Gastroesophageal sphincter (tissue), 3 donors: ENCODE measurements around the gene WAS.
"Not testable (repeated sequence)": the region's sequence is repeated elsewhere in the genome, so short reads cannot be mapped to it uniquely, and the experiment has no call there.

Experiments used
- CTCF ChIP-seq, 4 experiments: fragments of 200-600 bp in 2 of 4; fragments of 450-650 bp in 2 of 4; sonication (generic) in 1 of 4; IDR thresholded peaks; one replicate each; pipeline ENCODE4 v1.5.1; 2017 to 2019; ENCODE audit warnings: antibody characterized with exemption in 4 of 4, mild to moderate bottlenecking in 2 of 4, moderate library complexity in 2 of 4
- POLR2A ChIP-seq, 2 donors: fragments of 450-650 bp; IDR thresholded peaks; one replicate each; pipeline ENCODE4 v1.6.1; 2017; ENCODE audit warnings: antibody characterized with exemption in 2 of 2, mild to moderate bottlenecking in 2 of 2, moderate library complexity in 1 of 2

GRCh38 chrX:48654746-48655145 is 28.9 kb upstream of the WAS start:
- TF ChIP-seq CTCF, POLR2A (IDR thresholded peaks at IDR 0.05): not testable (repeated sequence)
